ENCODE measurements around the gene ZNF891. TPM values are rescaled to one million over a fixed set of nuclear protein-coding genes. Genes with fewer than 3 reads are reported as not detected.

ZNF891 gene
- total RNA-seq, 1 experiment from 2014 or later = 2.1 TPM

- peaks cover 21% of the 10 kb centered on the region for H3K9me3 ChIP-seq (ENCODE audit: control insufficient read depth, low read depth, low read length)
Observed at GRCh38 chr12:133083345-133083744, 46.7 kb downstream of the ZNF891 start.

More at GRCh38 chr12:133083345-133083744, 46.7 kb downstream of the ZNF891 start:
- Histone ChIP-seq H2AK5ac (ENCODE audit: insufficient read length, low read length) (no peak overlapping the region), H2BK5ac (ENCODE audit: insufficient read length, low read length) (no peak overlapping the region), H2BK15ac (ENCODE audit: low read depth, low read length) (no peak overlapping the region), H3K9ac (ENCODE audit: extremely low read depth, insufficient read length, low read length) (no peak overlapping the region), H3K27me3 (ENCODE audit: insufficient read depth, low read length) (no peaks in the 10 kb centered on the region), H3K14ac (ENCODE audit: insufficient read depth, low read length) (no peak overlapping the region), H3K27ac (ENCODE audit: insufficient read length, low read depth, low read length) (no peak overlapping the region), H3K18ac (ENCODE audit: insufficient read length, low read depth, low read length) (no peak overlapping the region), H4K8ac (replicated peaks; ENCODE audit: insufficient read length, low read depth, low read length) (no peak overlapping the region), H4K91ac (ENCODE audit: insufficient read length, low read depth, low read length) (no peak overlapping the region), H3K4me2 (ENCODE audit: insufficient read depth, insufficient read length, low read length) (no peak overlapping the region), H3K23me2 (ENCODE audit: insufficient read length, low read depth, low read length, poor library complexity, severe bottlenecking) (peaks cover 3% of the 10 kb centered on the region), H2BK12ac (ENCODE audit: insufficient read length, low read depth, low read length) (no peak overlapping the region), H3T11ph (ENCODE audit: low read length) (no peak overlapping the region), H3K23ac (ENCODE audit: insufficient read length, low read depth, low read length) (no peak overlapping the region), H3K4ac (ENCODE audit: low read depth, low read length) (no peak overlapping the region), H2AFZ (ENCODE audit: low read length) (no peak overlapping the region), H2BK120ac (ENCODE audit: low read depth, low read length, poor library complexity, severe bottlenecking) (no peak overlapping the region), H3K79me2 (ENCODE audit: insufficient read depth, low read length) (no peaks in the 10 kb centered on the region; the same call in 1 of the 2 replicates), H4K20me1 (ENCODE audit: control insufficient read depth, insufficient read depth, insufficient read length) (no peaks in the 10 kb centered on the region), H3K4me1 (ENCODE audit: insufficient read depth, low read length) (no peaks in the 10 kb centered on the region), H2BK20ac (ENCODE audit: low read depth, low read length, poor library complexity, severe bottlenecking) (no peak overlapping the region), H3K79me1 (ENCODE audit: insufficient read depth, low read depth, low read length, poor library complexity, severe bottlenecking) (no peaks in the 10 kb centered on the region), H3K56ac (ENCODE audit: insufficient read length, low read depth, low read length) (no peak overlapping the region), H4K5ac (ENCODE audit: insufficient read length, low read depth, low read length) (no peak overlapping the region)
- WGBS (ENCODE audit: extremely low coverage, insufficient read length, low lambda C conversion rate) = no CpG with 5 or more reads among the region's 6 CpGs
- H3K4me1 Mint-ChIP-seq = peaks cover 4 to 6% of the 10 kb centered on the region in 2 experiments; a peak in 3 of 4 replicates
- no peak for DNase-seq
- H3K4me3 Mint-ChIP-seq = no peak overlapping the region
- H3K27ac Mint-ChIP-seq = no peak overlapping the region
- TF ChIP-seq, protein P1, sequence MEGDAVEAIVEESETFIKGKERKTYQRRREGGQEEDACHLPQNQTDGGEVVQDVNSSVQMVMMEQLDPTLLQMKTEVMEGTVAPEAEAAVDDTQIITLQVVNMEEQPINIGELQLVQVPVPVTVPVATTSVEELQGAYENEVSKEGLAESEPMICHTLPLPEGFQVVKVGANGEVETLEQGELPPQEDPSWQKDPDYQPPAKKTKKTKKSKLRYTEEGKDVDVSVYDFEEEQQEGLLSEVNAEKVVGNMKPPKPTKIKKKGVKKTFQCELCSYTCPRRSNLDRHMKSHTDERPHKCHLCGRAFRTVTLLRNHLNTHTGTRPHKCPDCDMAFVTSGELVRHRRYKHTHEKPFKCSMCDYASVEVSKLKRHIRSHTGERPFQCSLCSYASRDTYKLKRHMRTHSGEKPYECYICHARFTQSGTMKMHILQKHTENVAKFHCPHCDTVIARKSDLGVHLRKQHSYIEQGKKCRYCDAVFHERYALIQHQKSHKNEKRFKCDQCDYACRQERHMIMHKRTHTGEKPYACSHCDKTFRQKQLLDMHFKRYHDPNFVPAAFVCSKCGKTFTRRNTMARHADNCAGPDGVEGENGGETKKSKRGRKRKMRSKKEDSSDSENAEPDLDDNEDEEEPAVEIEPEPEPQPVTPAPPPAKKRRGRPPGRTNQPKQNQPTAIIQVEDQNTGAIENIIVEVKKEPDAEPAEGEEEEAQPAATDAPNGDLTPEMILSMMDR (conservative IDR thresholded peaks at IDR 0.05) = no peak
- H3K9me3 Mint-ChIP-seq = peaks cover 56 to 64% of the 10 kb centered on the region in 2 experiments
- H3K27me3 Mint-ChIP-seq (ENCODE audit: low read depth) = no peaks in the 10 kb centered on the region
- peaks cover 68 to 73% (median 71%) of the 10 kb centered on the region in 3 experiments for H3K36me3 Mint-ChIP-seq (ENCODE audit: insufficient read depth in 1 of 3, low read depth in 3 of 3)

Data from H9 (cell line).